Measurements from ENCODE around the gene TM9SF4. TPM values are rescaled to one million over a fixed set of nuclear protein-coding genes. Genes with fewer than 3 reads are reported as not detected.
A peak's percentile ranks its signal among the peaks of the same experiment; 100 is the strongest.

Gene TM9SF4
- total RNA-seq, 1 experiment from 2014 or later, result 54.4 TPM

GRCh38 chr20:32189691-32190615 is 80.4 kb downstream of the TM9SF4 start:
- CTCF ChIA-PET, result no interaction called here
- intact Hi-C loops (cut with micrococcal nuclease; ENCODE audit: unreplicated experiment), result no loop called here
- no peak for TF ChIP-seq CTCF (conservative IDR thresholded peaks at IDR 0.05; ENCODE audit: low read depth, low read length)
- no peak for TF ChIP-seq EZH2 (IDR thresholded peaks at IDR 0.05; ENCODE audit: borderline replicate concordance, low read depth, low read length, poor library complexity, severe bottlenecking)

GRCh38 chr20:32190616-32191415 is 81.3 kb downstream of the TM9SF4 start:
- POLR2A ChIA-PET (ENCODE audit: low non-redundant PET), result interaction anchor here (0.6 kb wide), 1 partner anchor 76 kb away, joined by 3 read pairs; no protein-coding TSS in a partner anchor
- Histone ChIP-seq H3K36me3 (ENCODE audit: insufficient read depth, low read length, poor library complexity, severe bottlenecking) (peaks cover 7% of the 10 kb centered on the region), H3K9me3 (ENCODE audit: low read depth, low read length, poor library complexity, severe bottlenecking) (no peaks in the 10 kb centered on the region), H3K4me3 (ENCODE audit: low read depth, low read length, poor library complexity, severe bottlenecking) (peak overlapping the region; percentile 71), H3K27me3 (replicated peaks; ENCODE audit: insufficient read depth, low read depth, low read length, poor library complexity) (no peaks in the 10 kb centered on the region), H3K27ac (ENCODE audit: low read depth, low read length, poor library complexity, severe bottlenecking) (peak overlapping the region; percentile 87), H3K4me1 (ENCODE audit: insufficient read depth, low read length, poor library complexity, severe bottlenecking) (peaks cover 7% of the 10 kb centered on the region)
- intact Hi-C loops (cut with micrococcal nuclease; ENCODE audit: unreplicated experiment), result no loop called here
- TF ChIP-seq EZH2 (IDR thresholded peaks at IDR 0.05; ENCODE audit: borderline replicate concordance, low read depth, low read length, poor library complexity, severe bottlenecking) (no peak), CTCF (conservative IDR thresholded peaks at IDR 0.05; ENCODE audit: low read depth, low read length) (no peak)
- DNase-seq (ENCODE audit: low spot score), result no peak
- CTCF ChIA-PET, result no interaction called here
- BruUV-seq (replicated peaks), result no TSS peak

More at GRCh38 chr20:32189691-32190615, 80.4 kb downstream of the TM9SF4 start:
- H3K4me1 ChIP-seq (ENCODE audit: insufficient read depth, low read length, poor library complexity, severe bottlenecking), result peaks cover 7% of the 10 kb centered on the region
- H3K9me3 ChIP-seq (ENCODE audit: low read depth, low read length, poor library complexity, severe bottlenecking), result no peaks in the 10 kb centered on the region
- no peaks in the 10 kb centered on the region for H3K27me3 ChIP-seq (replicated peaks; ENCODE audit: insufficient read depth, low read depth, low read length, poor library complexity)
- POLR2A ChIA-PET (ENCODE audit: low non-redundant PET), result no interaction called here
- peak; percentile 60 for DNase-seq (ENCODE audit: low spot score)
- BruUV-seq (replicated peaks), result no TSS peak
- peak overlapping the region; percentile 71 for H3K4me3 ChIP-seq (ENCODE audit: low read depth, low read length, poor library complexity, severe bottlenecking)
- H3K36me3 ChIP-seq (ENCODE audit: insufficient read depth, low read length, poor library complexity, severe bottlenecking), result no peaks in the 10 kb centered on the region
- H3K27ac ChIP-seq (ENCODE audit: low read depth, low read length, poor library complexity, severe bottlenecking), result peak overlapping the region; percentile 87

- Histone ChIP-seq H3K9me3 (ENCODE audit: low read depth, low read length, poor library complexity, severe bottlenecking) (no peaks in the 10 kb centered on the region), H3K4me3 (ENCODE audit: low read depth, low read length, poor library complexity, severe bottlenecking) (no peak overlapping the region), H3K27me3 (replicated peaks; ENCODE audit: insufficient read depth, low read depth, low read length, poor library complexity) (no peaks in the 10 kb centered on the region), H3K4me1 (ENCODE audit: insufficient read depth, low read length, poor library complexity, severe bottlenecking) (peaks cover 7% of the 10 kb centered on the region), H3K27ac (ENCODE audit: low read depth, low read length, poor library complexity, severe bottlenecking) (no peak overlapping the region), H3K36me3 (ENCODE audit: insufficient read depth, low read length, poor library complexity, severe bottlenecking) (peaks cover 13% of the 10 kb centered on the region)
- TF ChIP-seq CTCF (conservative IDR thresholded peaks at IDR 0.05; ENCODE audit: low read depth, low read length), result no peak
- TF ChIP-seq EZH2 (IDR thresholded peaks at IDR 0.05; ENCODE audit: borderline replicate concordance, low read depth, low read length, poor library complexity, severe bottlenecking), result no peak
- intact Hi-C loops (cut with micrococcal nuclease; ENCODE audit: unreplicated experiment), result no loop called here
- CTCF ChIA-PET, result no interaction called here
- BruUV-seq (replicated peaks), result no TSS peak
- DNase-seq (ENCODE audit: low spot score), result no peak
- POLR2A ChIA-PET (ENCODE audit: low non-redundant PET), result no interaction called here
Observed at GRCh38 chr20:32191422-32191821, 81.9 kb downstream of the TM9SF4 start.

Data from A673 (cell line).